Smooth muscle cell (in vitro differentiated cells): ENCODE measurements around the gene GGA3. TPM values are rescaled to one million over a fixed set of nuclear protein-coding genes. Genes with fewer than 3 reads are reported as not detected.
A peak's percentile ranks its signal among the peaks of the same experiment; 100 is the strongest.

Experiments
- DNase-seq: peaks from one replicate; lab custom pipeline; 2025; ENCODE audit not compliant: unreplicated experiment; lab: John Stamatoyannopoulos, UW
- H2AFZ ChIP-seq: fragments of 200-600 bp; sonication (generic); 2 replicates; pipeline ENCODE4 v1.6.0; 2016; ENCODE audit warnings: antibody characterized with exemption, low read depth, mild to moderate bottlenecking
- H3F3A ChIP-seq: fragments of 200-600 bp; sonication (generic); 2 replicates; pipeline ENCODE4 v1.6.0; 2017; ENCODE audit warnings: antibody characterized with exemption, low read depth
- H3K27ac ChIP-seq: fragments of 200-600 bp; sonication (generic); 2 replicates; pipeline ENCODE4 v1.5.1; 2016; ENCODE audit warnings: low read depth, mild to moderate bottlenecking
- H3K27me3 ChIP-seq: fragments of 200-600 bp; sonication (generic); 2 replicates; pipeline ENCODE4 v1.6.1; 2016; ENCODE audit warnings: low read depth, mild to moderate bottlenecking
- H3K36me3 ChIP-seq: fragments of 200-600 bp; sonication (generic); 2 replicates; pipeline ENCODE4 v1.5.1; 2016; ENCODE audit warnings: low read depth
- H3K4me1 ChIP-seq: fragments of 200-600 bp; sonication (generic); 2 replicates; pipeline ENCODE4 v1.5.1; 2016; ENCODE audit warnings: low read depth
- H3K4me2 ChIP-seq: fragments of 200-600 bp; sonication (generic); 2 replicates; pipeline ENCODE4 v1.6.0; 2016; ENCODE audit warnings: mild to moderate bottlenecking
- H3K4me3 ChIP-seq: fragments of 200-600 bp; sonication (generic); 2 replicates; pipeline ENCODE4 v1.5.1; 2016; ENCODE audit warnings: mild to moderate bottlenecking
- H3K79me2 ChIP-seq: fragments of 200-600 bp; sonication (generic); 2 replicates; pipeline ENCODE4 v1.6.0; 2016; ENCODE audit warnings: low read depth, mild to moderate bottlenecking
- H3K9ac ChIP-seq: fragments of 200-600 bp; sonication (generic); 2 replicates; pipeline ENCODE4 v1.6.0; 2016; ENCODE audit warnings: low read depth
- H3K9me3 ChIP-seq: fragments of 200-600 bp; sonication (generic); replicated peaks from 2 replicates; pipeline ENCODE4 v1.5.1; 2016; ENCODE audit warnings: low read depth
- H4K20me1 ChIP-seq: fragments of 200-600 bp; sonication (generic); 2 replicates; pipeline ENCODE4 v1.6.0; 2016; ENCODE audit warnings: low read depth
- WGBS: methylation state at CpG from one replicate; pipeline ENCODE4 v1.1.7; 2016; ENCODE audit warnings: low lambda C conversion rate; 5-methylcytosine and 5-hydroxymethylcytosine counted together
- polyA plus RNA-seq: library from polyadenylated mRNA; unstranded; fragments of >200 nt; fragmentation: Nextera tagmentation; extraction: Ambion mirVana; gene quantifications from 2 replicates; pipeline ENCODE4 v1.2.1, GENCODE V29; 2016
- total RNA-seq: library from RNA; depleted of rRNA; stranded (reverse); fragments of >200 nt; gene quantifications from 2 replicates; pipeline ENCODE4 v1.2.3, GENCODE V29; 2014
- TF ChIP-seq, protein P1 (sequence below): fragments of 200-600 bp; sonication (generic); IDR thresholded peaks from 2 replicates; pipeline ENCODE4 v1.5.1; 2017; ENCODE audit warnings: borderline replicate concordance, mild to moderate bottlenecking, antibody characterized with exemption; ENCODE audit not compliant: insufficient read depth, poor library complexity, severe bottlenecking

Gene GGA3
- total and polyA plus RNA-seq, 2 experiments from 2014 or later = 20.5 to 23.9 TPM

DNA sequence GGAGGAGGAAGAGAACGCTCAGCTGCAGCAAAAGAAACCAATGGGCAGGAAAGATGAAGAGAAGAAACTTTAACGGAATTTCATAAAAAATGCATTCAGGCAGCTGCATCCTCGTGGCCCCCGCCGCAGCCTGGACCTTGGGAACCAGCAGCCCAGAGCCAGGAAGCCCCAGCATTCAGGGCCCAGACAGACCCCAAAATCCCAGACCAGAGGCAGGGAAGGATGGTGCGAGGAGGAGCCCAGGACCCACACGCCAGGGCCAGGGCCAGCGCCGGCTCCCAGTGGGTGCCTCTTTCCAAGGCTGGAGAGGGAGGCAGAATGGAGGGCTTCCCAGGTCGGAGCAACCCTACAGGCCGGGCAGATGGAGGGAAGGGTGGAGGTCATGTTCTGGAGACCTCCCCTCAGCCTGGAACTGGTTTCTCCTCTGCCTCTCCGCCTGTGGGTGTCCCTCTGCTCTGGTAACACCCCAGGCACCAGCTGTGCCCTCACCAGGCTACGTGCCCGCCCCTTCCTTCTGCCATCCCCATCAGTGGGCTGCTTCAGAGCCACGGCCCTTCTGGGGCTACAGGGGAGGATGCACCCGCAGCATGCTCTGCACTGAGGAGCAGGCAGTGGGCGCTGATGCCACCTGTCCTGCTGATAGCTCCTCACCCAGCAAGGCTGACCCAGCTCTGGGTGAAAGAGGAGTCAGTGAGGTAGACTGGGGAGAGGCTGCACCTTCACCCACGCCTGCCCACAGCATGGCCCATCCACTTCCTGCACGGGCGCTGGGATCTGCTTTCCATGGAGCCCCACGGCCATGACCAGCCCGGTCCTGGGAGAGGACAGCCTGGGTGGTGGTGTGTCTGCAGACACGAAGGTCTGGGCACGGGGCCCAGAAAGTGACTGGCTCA is 10.8 kb upstream of the GGA3 start:
- peak overlapping the region; percentile 91 for H3K4me3 ChIP-seq
- peak overlapping the region; percentile 82 for H2AFZ ChIP-seq
- peaks cover 6% of the 10 kb centered on the region for H3F3A ChIP-seq
- TF ChIP-seq, protein P1, sequence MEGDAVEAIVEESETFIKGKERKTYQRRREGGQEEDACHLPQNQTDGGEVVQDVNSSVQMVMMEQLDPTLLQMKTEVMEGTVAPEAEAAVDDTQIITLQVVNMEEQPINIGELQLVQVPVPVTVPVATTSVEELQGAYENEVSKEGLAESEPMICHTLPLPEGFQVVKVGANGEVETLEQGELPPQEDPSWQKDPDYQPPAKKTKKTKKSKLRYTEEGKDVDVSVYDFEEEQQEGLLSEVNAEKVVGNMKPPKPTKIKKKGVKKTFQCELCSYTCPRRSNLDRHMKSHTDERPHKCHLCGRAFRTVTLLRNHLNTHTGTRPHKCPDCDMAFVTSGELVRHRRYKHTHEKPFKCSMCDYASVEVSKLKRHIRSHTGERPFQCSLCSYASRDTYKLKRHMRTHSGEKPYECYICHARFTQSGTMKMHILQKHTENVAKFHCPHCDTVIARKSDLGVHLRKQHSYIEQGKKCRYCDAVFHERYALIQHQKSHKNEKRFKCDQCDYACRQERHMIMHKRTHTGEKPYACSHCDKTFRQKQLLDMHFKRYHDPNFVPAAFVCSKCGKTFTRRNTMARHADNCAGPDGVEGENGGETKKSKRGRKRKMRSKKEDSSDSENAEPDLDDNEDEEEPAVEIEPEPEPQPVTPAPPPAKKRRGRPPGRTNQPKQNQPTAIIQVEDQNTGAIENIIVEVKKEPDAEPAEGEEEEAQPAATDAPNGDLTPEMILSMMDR = no peak
- H3K27ac ChIP-seq = no peak overlapping the region
- DNase-seq = no peak
- H3K27me3 ChIP-seq = no peaks in the 10 kb centered on the region
- H3K9ac ChIP-seq = no peak overlapping the region
- H3K79me2 ChIP-seq = no peaks in the 10 kb centered on the region
- peaks cover 8% of the 10 kb centered on the region for H3K4me1 ChIP-seq
- peak overlapping the region; percentile 100 for H3K4me2 ChIP-seq
- H4K20me1 ChIP-seq = no peaks in the 10 kb centered on the region
- 69% methylated on average over 24 of the region's 24 CpGs for WGBS
- no peaks in the 10 kb centered on the region for H3K36me3 ChIP-seq
- no peaks in the 10 kb centered on the region for H3K9me3 ChIP-seq

- H4K20me1 ChIP-seq = no peaks in the 10 kb centered on the region
- peak overlapping the region; percentile 70 for H3K9ac ChIP-seq
- peaks cover 8% of the 10 kb centered on the region for H3K4me1 ChIP-seq
- peak overlapping the region; percentile 82 for H2AFZ ChIP-seq
- peaks cover 8% of the 10 kb centered on the region for H3F3A ChIP-seq
- WGBS = 1% methylated on average over 66 of the region's 74 CpGs
- no peaks in the 10 kb centered on the region for H3K79me2 ChIP-seq
- DNase-seq = peak; percentile 58
- TF ChIP-seq, protein P1 = peak; percentile 66
- H3K36me3 ChIP-seq = no peaks in the 10 kb centered on the region
- peak overlapping the region; percentile 91 for H3K4me3 ChIP-seq
- peak overlapping the region; percentile 100 for H3K4me2 ChIP-seq
- H3K27me3 ChIP-seq = no peaks in the 10 kb centered on the region
- H3K27ac ChIP-seq = no peak overlapping the region
- H3K9me3 ChIP-seq = no peaks in the 10 kb centered on the region
Measured at GRCh38 chr17:75271233-75271954, 10.0 kb upstream of the GGA3 start.

GRCh38 chr17:75270966-75271232 is 9.5 kb upstream of the GGA3 start, which contains the start of gene MIF4GD:
Gene MIF4GD (minus strand): TSS chr17:75271231. CDS start chr17:75270195, 1,036 bp downstream.
- no peak for DNase-seq
- 0% methylated on average over 30 of the region's 39 CpGs for WGBS
- Histone ChIP-seq H3K27me3 (no peaks in the 10 kb centered on the region), H3K9ac (peak within 1 kb of the TSS; percentile 70), H3K79me2 (no peaks in the 10 kb centered on the region), H4K20me1 (no peaks in the 10 kb centered on the region), H3K9me3 (no peaks in the 10 kb centered on the region), H3K27ac (peak within 1 kb of the TSS; percentile 43), H2AFZ (peak within 1 kb of the TSS; percentile 91), H3K4me2 (peak within 1 kb of the TSS; percentile 100), H3F3A (peaks cover 11% of the 10 kb centered on the region), H3K4me1 (peaks cover 8% of the 10 kb centered on the region), H3K4me3 (peak within 1 kb of the TSS; percentile 91), H3K36me3 (no peaks in the 10 kb centered on the region)
- TF ChIP-seq, protein P1 = no peak
